GM21423 (cell line): ENCODE data around the gene TSC22D3.
"Not testable (repeated sequence)": the region's sequence is repeated elsewhere in the genome, so short reads cannot be mapped to it uniquely, and the experiment has no call there.

Experiments used
- ATAC-seq: cut with Tn5 transposase; IDR thresholded peaks from one replicate; pipeline ENCODE4 v1.9.1; 2021; ENCODE audit warnings: mild to moderate bottlenecking, moderate library complexity; ENCODE audit not compliant: unreplicated experiment

Gene TSC22D3

DNA sequence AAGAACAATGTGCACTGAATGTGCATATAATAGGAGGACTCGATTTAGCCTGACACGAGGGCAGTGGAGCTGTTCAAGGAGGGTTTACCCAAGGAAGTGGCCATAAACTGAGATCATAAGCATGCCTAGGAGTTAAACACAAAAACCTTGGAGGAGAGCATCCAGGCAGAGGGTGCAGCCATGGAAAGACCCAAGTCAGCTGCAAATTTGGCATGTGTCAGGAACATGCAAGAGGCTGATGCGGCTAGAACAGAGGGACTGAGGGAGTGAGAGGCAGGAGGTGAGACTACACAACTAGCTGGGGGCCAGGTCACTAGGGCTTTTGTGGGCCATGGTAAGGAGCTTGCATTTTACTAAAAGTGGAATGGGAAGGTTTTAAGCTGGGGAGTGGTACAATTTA lies 91.7 kb downstream of the TSC22D3 start:
- no peak for ATAC-seq

DNA sequence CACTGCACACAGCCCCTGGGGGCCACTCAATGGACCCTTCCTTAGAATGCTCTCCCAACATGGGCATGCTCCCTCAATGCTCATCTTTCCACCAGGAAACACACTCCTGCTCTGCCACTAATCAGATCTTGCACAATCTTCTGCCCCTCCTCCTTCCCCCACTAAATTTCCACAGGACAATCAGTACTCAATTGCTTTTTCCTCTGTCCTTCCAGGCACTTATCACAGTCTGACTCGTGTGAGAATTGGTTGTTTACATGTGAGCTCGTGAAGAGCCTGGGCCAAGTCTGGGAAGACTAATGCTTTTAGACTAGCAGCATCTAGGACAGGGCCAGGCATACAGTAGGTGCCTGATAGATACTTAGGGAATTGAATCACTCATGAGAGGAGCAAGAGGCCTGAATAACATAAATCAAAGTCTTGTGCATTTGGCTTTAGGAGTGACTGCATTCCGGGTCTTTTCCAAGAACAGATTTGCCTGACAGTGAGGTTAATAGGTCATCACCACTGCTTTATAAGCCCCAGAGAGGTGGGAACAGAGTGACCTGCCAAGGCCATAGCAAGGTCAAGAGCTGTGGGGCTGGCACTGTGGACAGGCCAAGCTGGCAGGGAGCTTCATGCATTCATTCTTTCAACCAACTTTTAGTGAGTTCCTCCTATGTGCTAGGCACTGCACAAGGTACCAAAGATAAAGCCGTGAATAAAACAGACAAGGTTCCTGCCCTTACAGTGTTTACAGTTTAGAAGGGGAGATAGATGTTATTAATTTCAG lies 92.3 kb downstream of the TSC22D3 start:
- no peak for ATAC-seq

DNA sequence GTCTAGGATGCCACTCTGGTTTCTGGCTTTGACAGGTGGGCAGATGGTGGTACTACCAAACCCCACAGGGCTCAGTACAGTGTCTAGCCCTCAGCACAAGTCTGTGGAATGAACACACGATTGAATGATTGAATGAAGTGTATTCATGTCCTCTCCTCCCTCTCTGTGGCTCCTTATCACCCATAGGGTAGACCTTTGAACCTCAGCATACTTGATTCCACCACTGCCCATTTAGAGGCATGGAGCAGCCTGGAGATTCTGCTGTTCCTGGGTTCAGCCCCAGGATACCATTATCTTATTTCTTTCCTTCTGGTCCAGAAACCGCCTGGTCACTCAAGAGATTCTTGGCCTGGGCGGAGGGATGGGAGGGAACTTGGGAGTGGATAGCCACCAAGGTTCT lies 93.3 kb downstream of the TSC22D3 start:
- no peak for ATAC-seq

- peak; percentile 25 for ATAC-seq
Measured at GRCh38 chrX:107678957-107679740, 96.4 kb downstream of the TSC22D3 start.

GRCh38 chrX:107677909-107678308 lies 97.7 kb downstream of the TSC22D3 start:
- no peak for ATAC-seq

DNA sequence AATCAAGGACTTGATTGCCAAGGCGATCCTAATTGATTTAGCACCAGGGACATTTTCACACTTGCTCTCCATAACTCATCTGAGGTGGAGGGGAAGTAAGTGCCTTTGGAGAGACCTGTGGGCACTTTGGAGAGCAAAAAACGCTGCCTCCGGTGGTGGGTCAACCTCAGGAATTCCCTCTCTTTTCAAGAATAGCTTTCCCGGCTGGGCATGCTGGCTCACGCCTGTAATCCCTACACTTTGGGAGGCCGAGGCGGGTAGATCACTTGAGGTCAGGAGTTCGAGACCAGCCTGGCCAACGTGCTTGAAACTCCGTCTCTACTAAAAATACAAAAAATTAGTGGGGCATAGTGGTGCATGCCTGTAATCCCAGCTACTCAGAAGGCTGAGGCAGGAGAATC lies 98.1 kb downstream of the TSC22D3 start:
- ATAC-seq: no peak

GRCh38 chrX:107676559-107677378 lies 98.8 kb downstream of the TSC22D3 start:
- no peak for ATAC-seq

DNA sequence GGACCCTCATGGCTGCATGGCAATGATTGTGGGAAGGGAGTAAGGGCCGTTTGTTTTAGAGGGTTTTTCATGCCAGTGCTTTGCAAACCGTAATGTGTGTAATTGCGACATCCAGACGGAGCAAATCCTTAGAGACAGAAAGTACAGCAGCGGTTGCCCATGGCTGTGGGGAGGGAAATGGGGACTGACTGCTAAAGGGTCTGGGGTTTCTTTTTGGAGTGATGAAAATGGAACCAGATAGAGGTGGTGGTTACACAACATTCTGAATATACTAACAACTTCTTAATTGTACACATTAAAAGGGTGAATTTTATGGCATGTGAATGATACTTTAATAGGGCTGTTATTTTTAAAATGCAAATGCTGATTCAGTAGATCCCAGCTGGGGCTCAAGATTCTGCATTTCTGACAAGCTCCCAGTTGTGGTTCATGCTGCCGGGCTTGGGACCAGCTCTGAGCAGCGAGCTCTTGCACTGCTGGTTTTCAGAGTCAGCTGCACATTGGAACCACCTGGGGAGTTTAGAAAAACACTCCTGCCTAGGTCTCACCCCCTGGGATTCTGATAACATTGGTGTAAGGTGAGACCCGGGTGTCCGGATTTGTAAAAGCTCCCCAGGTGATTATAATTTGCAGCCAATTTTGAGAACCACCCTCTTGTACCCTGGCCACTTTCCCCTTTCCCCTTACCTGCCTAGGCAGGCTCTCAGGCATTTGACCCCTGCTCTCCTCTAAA lies 99.6 kb downstream of the TSC22D3 start:
- ATAC-seq: no peak

DNA sequence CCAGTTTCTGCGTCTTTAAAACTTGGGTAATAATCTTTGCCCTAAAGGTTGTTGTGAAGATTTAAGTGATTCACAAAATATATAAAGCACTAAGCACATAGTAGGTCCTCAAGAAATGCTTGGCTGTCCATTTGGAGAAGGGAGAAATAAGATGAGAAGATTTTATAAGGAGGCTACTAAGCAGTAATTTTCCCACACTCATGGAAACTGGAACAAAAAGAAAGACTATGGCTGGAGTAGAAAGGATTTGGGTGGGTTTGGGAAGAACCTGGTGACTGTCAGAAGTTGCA lies 100.3 kb downstream of the TSC22D3 start:
- ATAC-seq: no peak

- peak; percentile 17 for ATAC-seq
Measured at GRCh38 chrX:107674480-107675364, 100.9 kb downstream of the TSC22D3 start.

- peak; percentile 87 for ATAC-seq
Measured at GRCh38 chrX:107673933-107674479, 101.6 kb downstream of the TSC22D3 start.

GRCh38 chrX:107673431-107673830 lies 102.2 kb downstream of the TSC22D3 start:
- ATAC-seq: peak; percentile 0

GRCh38 chrX:107672955-107673378 lies 102.6 kb downstream of the TSC22D3 start:
- peak; percentile 29 for ATAC-seq

DNA sequence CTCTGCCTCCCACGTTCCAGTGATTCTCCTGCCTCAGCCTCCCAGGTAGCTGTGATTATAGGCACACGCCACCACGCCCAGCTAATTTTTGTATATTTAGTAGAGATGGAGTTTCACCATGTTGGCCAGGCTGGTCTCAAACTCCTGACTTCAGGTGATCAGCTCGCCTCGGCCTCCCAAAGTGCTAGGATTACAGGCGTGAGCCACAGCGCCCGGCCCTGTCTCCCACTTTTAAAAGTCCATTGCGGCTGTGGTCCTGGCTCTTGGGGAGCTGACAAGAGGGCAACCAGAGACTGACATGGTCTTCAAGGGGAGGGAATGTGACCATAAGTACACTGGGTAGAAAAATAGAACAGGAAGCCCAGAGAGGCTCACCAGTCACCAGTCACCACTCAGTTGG lies 104.3 kb downstream of the TSC22D3 start:
- not testable (repeated sequence) for ATAC-seq

GRCh38 chrX:107669885-107670628 lies 105.5 kb downstream of the TSC22D3 start:
- no peak for ATAC-seq

DNA sequence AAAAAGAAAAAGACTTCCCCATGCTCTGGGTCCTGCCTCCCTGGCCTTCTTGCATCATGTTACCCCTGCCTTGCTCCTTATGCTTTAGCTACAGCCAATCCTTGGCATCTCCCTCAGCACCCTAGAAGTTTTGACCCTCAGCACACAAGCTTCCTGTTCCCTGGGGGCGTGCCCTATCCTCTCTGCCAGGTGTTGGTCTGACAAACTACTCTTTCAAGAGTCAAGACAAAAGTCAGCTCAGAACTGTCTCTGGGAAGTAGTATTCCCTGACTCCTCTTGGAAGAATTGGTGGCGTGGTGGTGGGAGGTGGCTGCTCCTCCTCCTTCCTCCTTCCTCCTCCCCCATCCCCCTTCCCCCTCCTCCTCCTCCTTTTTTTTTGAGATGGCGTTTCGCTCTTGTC lies 106.3 kb downstream of the TSC22D3 start:
- no peak for ATAC-seq

GRCh38 chrX:107668710-107669109 lies 106.9 kb downstream of the TSC22D3 start:
- ATAC-seq: not testable (repeated sequence)

GRCh38 chrX:107667426-107667825 lies 108.2 kb downstream of the TSC22D3 start:
- ATAC-seq: no peak

- no peak for ATAC-seq
Measured at GRCh38 chrX:107666931-107667330, 108.7 kb downstream of the TSC22D3 start.
